AG09319 (cell line): Measurements from ENCODE around the gene ZDHHC14.

Experiments used
- DNase-seq: peaks from one replicate; pipeline ENCODE4 v3.0.0-alpha.2; 2010; ENCODE audit warnings: low read depth; ENCODE audit errors: extremely low read depth
- CTCF ChIP-seq: IDR thresholded peaks from 2 replicates; pipeline ENCODE4 v1.5.1; 2011; ENCODE audit warnings: low read depth, mild to moderate bottlenecking, inconsistent platforms, low read length, moderate library complexity

The ZDHHC14 gene

GRCh38 chr6:157521362-157522335 lies 140.7 kb downstream of the ZDHHC14 start:
- TF ChIP-seq CTCF: no peak
- no peak for DNase-seq

- no peak for TF ChIP-seq CTCF
Observed at GRCh38 chr6:157522472-157522871, 141.5 kb downstream of the ZDHHC14 start.

DNA sequence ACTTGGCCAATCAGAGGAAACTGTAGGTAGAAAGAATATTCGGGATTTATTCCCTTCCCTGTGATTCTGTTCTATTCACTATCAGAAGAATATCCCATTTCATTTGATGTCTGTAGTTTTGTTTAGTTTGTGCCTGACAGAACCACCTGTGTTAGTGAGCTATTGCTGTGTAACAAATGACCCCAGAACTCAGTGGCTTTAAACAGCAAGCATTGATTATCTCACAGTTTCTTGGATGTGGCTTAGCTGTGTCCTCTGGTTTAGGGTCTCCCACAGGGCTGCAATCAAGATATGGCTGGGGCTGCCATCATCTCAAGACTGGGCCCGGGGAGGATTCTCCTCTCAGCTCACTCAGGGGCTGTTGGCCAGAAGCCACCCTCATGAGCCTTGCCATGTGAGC lies 143.7 kb downstream of the ZDHHC14 start:
- no peak for TF ChIP-seq CTCF
- no peak for DNase-seq

More at GRCh38 chr6:157522472-157522871, 141.5 kb downstream of the ZDHHC14 start:
- no peak for DNase-seq

GRCh38 chr6:157525292-157525889 lies 144.4 kb downstream of the ZDHHC14 start:
- no peak for DNase-seq
- TF ChIP-seq CTCF: no peak

DNA sequence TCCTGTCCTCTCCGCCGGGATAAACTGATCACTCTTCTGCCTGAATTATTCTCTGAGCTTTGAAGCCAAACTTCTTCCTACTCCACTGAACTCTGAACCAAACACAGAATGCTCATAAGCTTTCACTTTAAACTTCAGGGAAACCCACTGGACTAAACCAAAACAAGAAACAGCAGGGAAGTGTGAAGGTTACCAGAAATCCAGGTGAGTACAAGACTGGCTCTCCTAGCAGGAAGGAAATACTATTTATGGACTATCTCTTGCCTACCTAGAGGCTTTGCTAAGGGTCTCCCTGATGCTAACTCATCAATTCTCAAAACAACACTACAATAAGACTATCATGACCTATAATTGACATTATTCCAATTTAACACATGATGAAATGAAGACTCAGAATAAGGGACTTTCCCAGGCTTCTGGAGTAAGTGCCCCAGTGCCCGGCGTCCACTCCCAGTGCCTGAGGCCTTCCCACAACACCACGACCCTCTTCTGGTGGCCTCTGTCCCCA lies 145.0 kb downstream of the ZDHHC14 start:
- TF ChIP-seq CTCF: no peak
- DNase-seq: no peak

GRCh38 chr6:157527471-157527907 lies 146.5 kb downstream of the ZDHHC14 start:
- DNase-seq: no peak
- no peak for TF ChIP-seq CTCF
